C4-2B (cell line): Measurements from ENCODE around the gene SLC6A7.

Experiments used
- H3K27ac ChIP-seq: fragments of 450-650 bp; 2 replicates; pipeline ENCODE4 v1.5.1; 2017
- CTCF ChIP-seq: fragments of 450-650 bp; conservative IDR thresholded peaks from 2 replicates; pipeline ENCODE4 v1.5.1; 2017; ENCODE audit warnings: mild to moderate bottlenecking
- ZFX ChIP-seq: fragments of 450-650 bp; IDR thresholded peaks from 2 replicates; pipeline ENCODE4 v1.6.1; 2017

SLC6A7 gene

GRCh38 chr5:150144246-150144801 lies 45.5 kb upstream of the SLC6A7 start:
- TF ChIP-seq CTCF (no peak), ZFX (no peak)

DNA sequence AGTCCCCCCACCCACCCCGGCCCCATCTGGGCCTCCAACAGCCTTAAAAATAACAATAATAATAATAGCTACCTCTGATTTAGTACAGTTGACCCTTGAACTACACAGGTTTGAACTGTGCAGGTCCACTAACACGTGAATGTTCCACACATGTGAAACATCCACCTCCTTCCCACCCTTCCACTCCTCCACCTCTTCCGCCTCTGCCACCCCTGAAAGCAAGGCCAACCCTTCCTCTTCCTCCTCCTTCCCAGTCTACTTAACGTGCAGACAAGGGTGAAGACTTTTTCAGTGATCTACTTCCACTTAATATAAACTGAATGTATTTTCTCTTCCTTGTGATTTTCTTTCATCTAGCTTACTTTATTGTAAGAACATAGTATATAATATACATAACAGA lies 45.0 kb upstream of the SLC6A7 start:
- H3K27ac ChIP-seq, result no peak overlapping the region
- no peak for TF ChIP-seq CTCF
- no peak for TF ChIP-seq ZFX

More at GRCh38 chr5:150144246-150144801, 45.5 kb upstream of the SLC6A7 start:
- no peak overlapping the region for H3K27ac ChIP-seq

- no peak overlapping the region for H3K27ac ChIP-seq
- no peak for TF ChIP-seq ZFX
- no peak for TF ChIP-seq CTCF
Measured at GRCh38 chr5:150146235-150146634, 43.6 kb upstream of the SLC6A7 start.

- TF ChIP-seq ZFX, result no peak
- no peak for TF ChIP-seq CTCF
- no peak overlapping the region for H3K27ac ChIP-seq
Measured at GRCh38 chr5:150146862-150147601, 42.8 kb upstream of the SLC6A7 start.

DNA sequence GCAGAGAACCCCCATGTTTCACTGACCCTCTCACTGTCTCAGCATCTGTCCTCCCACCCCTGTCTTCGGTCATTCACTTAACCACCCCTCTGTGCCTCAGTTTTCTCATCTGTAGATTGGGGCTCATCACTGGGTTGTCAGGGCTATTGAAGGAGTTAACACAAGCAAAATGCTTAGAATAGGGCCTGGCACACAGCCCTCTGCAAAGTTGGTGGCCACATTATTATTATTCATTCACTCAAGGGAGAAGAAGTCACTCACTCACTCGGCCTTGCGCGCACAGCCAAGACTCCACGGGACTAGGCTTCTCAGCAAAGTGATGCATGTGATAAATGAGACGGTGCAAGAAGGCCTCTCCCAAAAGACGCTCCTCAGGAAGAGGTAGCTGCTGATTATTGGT lies 42.2 kb upstream of the SLC6A7 start:
- no peak overlapping the region for H3K27ac ChIP-seq
- TF ChIP-seq ZFX (no peak), CTCF (no peak)

- H3K27ac ChIP-seq, result no peak overlapping the region
- TF ChIP-seq CTCF, result no peak
- TF ChIP-seq ZFX, result no peak
Measured at GRCh38 chr5:150148117-150148927, 41.5 kb upstream of the SLC6A7 start.

GRCh38 chr5:150149618-150150017 lies 40.2 kb upstream of the SLC6A7 start:
- TF ChIP-seq CTCF, result no peak
- no peak for TF ChIP-seq ZFX
- no peak overlapping the region for H3K27ac ChIP-seq
